NCI-H82 treated with DMSO at 0.1 percent for 48 hours (cell line): ENCODE measurements around the gene PANK4.

Source experiments
- DNase-seq: peaks from one replicate; lab custom pipeline; 2025; ENCODE audit not compliant: unreplicated experiment; lab: John Stamatoyannopoulos, UW

PANK4 gene

GRCh38 chr1:2501041-2501819 lies 25.2 kb downstream of the PANK4 start:
- DNase-seq: no peak

GRCh38 chr1:2499986-2500596 lies 26.3 kb downstream of the PANK4 start:
- DNase-seq: no peak

GRCh38 chr1:2499260-2499659 lies 27.1 kb downstream of the PANK4 start:
- DNase-seq: no peak

GRCh38 chr1:2498648-2499047 lies 27.7 kb downstream of the PANK4 start:
- no peak for DNase-seq

- no peak for DNase-seq
These were observed 28.5 kb downstream of the PANK4 start for GRCh38 chr1:2497891-2498290.

GRCh38 chr1:2496746-2497145 lies 29.6 kb downstream of the PANK4 start:
- no peak for DNase-seq

- no peak for DNase-seq
These were observed 30.2 kb downstream of the PANK4 start for GRCh38 chr1:2496087-2496622.

GRCh38 chr1:2495546-2495945 lies 30.9 kb downstream of the PANK4 start:
- no peak for DNase-seq

GRCh38 chr1:2495026-2495425 lies 31.4 kb downstream of the PANK4 start:
- DNase-seq: no peak

- no peak for DNase-seq
These were observed 32.1 kb downstream of the PANK4 start for GRCh38 chr1:2494323-2494693.

GRCh38 chr1:2493691-2494322 lies 32.6 kb downstream of the PANK4 start:
- no peak for DNase-seq

- no peak for DNase-seq
These were observed 33.2 kb downstream of the PANK4 start for GRCh38 chr1:2493218-2493617.

GRCh38 chr1:2492091-2492490 lies 34.3 kb downstream of the PANK4 start:
- DNase-seq: no peak

- no peak for DNase-seq
These were observed 36.8 kb downstream of the PANK4 start for GRCh38 chr1:2489615-2490014.

- DNase-seq: no peak
These were observed 37.7 kb downstream of the PANK4 start for GRCh38 chr1:2488688-2489087.

- DNase-seq: no peak
These were observed 39.8 kb downstream of the PANK4 start for GRCh38 chr1:2486558-2486957.

- no peak for DNase-seq
These were observed 40.4 kb downstream of the PANK4 start for GRCh38 chr1:2486041-2486440.

GRCh38 chr1:2483970-2484369 lies 42.4 kb downstream of the PANK4 start:
- no peak for DNase-seq

GRCh38 chr1:2483026-2483425 lies 43.4 kb downstream of the PANK4 start:
- no peak for DNase-seq

- no peak for DNase-seq
These were observed 43.8 kb downstream of the PANK4 start for GRCh38 chr1:2482588-2482987.

- no peak for DNase-seq
These were observed 44.5 kb downstream of the PANK4 start for GRCh38 chr1:2481885-2482284.

GRCh38 chr1:2480986-2481364 lies 45.4 kb downstream of the PANK4 start:
- DNase-seq: no peak
